Measurements from ENCODE around the gene TSPAN8. TPM values are rescaled to one million over a fixed set of nuclear protein-coding genes. Genes with fewer than 3 reads are reported as not detected.
"Not testable (repeated sequence)": the region's sequence is repeated elsewhere in the genome, so short reads cannot be mapped to it uniquely, and the experiment has no call there.

The TSPAN8 gene
- total RNA-seq, 1 donor from 2014 or later = not detected

DNA sequence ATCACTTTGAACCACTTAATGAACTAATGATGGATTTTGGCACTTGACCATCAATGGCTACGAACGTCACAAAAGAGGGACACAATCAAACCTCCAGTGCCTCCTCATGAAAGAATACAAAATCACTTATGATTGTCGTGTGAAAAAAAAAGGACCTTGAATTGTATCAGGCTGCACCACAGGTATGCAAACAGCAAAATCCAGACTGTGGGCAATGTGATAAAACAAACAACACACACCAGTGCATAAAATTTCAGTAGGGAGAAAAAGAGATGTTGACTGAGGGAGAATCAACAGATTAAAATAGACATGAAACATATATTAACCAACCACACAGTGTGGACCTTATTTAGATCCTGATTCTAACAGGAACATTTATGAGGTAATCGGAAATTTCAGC lies 2.6 kb downstream of the TSPAN8 start:
- Histone ChIP-seq H2AFZ (ENCODE audit: low read depth, low read length) (no peak overlapping the region), H3K36me3 (ENCODE audit: insufficient read depth, low read length) (no peaks in the 10 kb centered on the region), H3K27me3 (ENCODE audit: insufficient read depth, low read length) (no peaks in the 10 kb centered on the region), H3K79me2 (ENCODE audit: insufficient read depth, low read length) (no peaks in the 10 kb centered on the region), H3K4me1 (ENCODE audit: insufficient read depth, low read length) (no peaks in the 10 kb centered on the region), H3K9me3 (ENCODE audit: insufficient read depth, low read depth, low read length) (no peaks in the 10 kb centered on the region), H3K27ac (ENCODE audit: low read depth, low read length) (no peak overlapping the region), H4K20me1 (ENCODE audit: insufficient read depth, low read length) (no peaks in the 10 kb centered on the region), H3K9ac (ENCODE audit: low read length) (no peak overlapping the region), H3K4me3 (ENCODE audit: insufficient read depth, low read depth, low read length) (no peak overlapping the region), H3K4me2 (ENCODE audit: low read length) (no peak overlapping the region)
- H3K9me3 Mint-ChIP-seq (ENCODE audit: unreplicated experiment) = no peaks in the 10 kb centered on the region
- FAIRE-seq (no peak), DNase-seq (ENCODE audit: low read depth) (no peak)
- H3K4me1 Mint-ChIP-seq (ENCODE audit: low read depth, unreplicated experiment) = peaks cover 2% of the 10 kb centered on the region
- H3K27ac Mint-ChIP-seq (ENCODE audit: unreplicated experiment) = no peak overlapping the region
- TF ChIP-seq CTCF (IDR thresholded peaks at IDR 0.05; ENCODE audit: insufficient read depth, low read depth, low read length) (no peak), EZH2 (IDR thresholded peaks at IDR 0.05; ENCODE audit: insufficient read depth, low read length) (no peak)
- no peaks in the 10 kb centered on the region for H3K36me3 Mint-ChIP-seq (ENCODE audit: low read depth, unreplicated experiment)
- H3K4me3 Mint-ChIP-seq (ENCODE audit: unreplicated experiment) = no peak overlapping the region
- no peaks in the 10 kb centered on the region for H3K27me3 Mint-ChIP-seq (ENCODE audit: low read depth, unreplicated experiment)

DNA sequence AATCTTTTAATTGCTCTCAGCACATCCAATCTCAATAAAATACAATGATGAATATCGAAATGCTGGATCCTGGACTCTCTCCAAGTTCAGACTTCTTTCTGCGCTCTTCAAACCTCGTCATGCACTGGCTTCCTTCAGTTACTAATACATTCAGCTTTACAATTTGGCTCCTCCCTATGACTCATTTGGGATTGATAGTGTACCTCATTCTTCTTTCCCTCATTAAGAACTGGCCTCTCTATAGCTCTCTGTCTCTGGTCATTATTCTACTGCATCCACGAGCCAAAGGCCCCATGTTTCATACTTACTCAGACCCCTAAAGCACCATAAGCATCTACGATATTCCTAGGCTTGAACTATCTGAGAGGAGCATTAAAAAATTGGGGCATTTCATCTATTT lies 4.9 kb downstream of the TSPAN8 start:
- Mint-ChIP-seq H3K36me3 (ENCODE audit: low read depth, unreplicated experiment) (no peaks in the 10 kb centered on the region), H3K27ac (ENCODE audit: unreplicated experiment) (no peak overlapping the region), H3K27me3 (ENCODE audit: low read depth, unreplicated experiment) (no peaks in the 10 kb centered on the region), H3K9me3 (ENCODE audit: unreplicated experiment) (peaks cover 1% of the 10 kb centered on the region), H3K4me1 (ENCODE audit: low read depth, unreplicated experiment) (no peaks in the 10 kb centered on the region), H3K4me3 (ENCODE audit: unreplicated experiment) (no peak overlapping the region)
- no peak overlapping the region for H3K27ac ChIP-seq (ENCODE audit: low read depth, low read length)
- no peaks in the 10 kb centered on the region for H3K9me3 ChIP-seq (ENCODE audit: insufficient read depth, low read depth, low read length)
- H3K79me2 ChIP-seq (ENCODE audit: insufficient read depth, low read length) = no peaks in the 10 kb centered on the region
- no peak for FAIRE-seq
- TF ChIP-seq CTCF (IDR thresholded peaks at IDR 0.05; ENCODE audit: insufficient read depth, low read depth, low read length) (no peak), EZH2 (IDR thresholded peaks at IDR 0.05; ENCODE audit: insufficient read depth, low read length) (no peak)
- DNase-seq (ENCODE audit: low read depth) = peak; percentile 21
- H4K20me1 ChIP-seq (ENCODE audit: insufficient read depth, low read length) = no peaks in the 10 kb centered on the region
- H3K4me1 ChIP-seq (ENCODE audit: insufficient read depth, low read length) = no peaks in the 10 kb centered on the region
- no peaks in the 10 kb centered on the region for H3K36me3 ChIP-seq (ENCODE audit: insufficient read depth, low read length)
- H3K9ac ChIP-seq (ENCODE audit: low read length) = no peak overlapping the region
- no peak overlapping the region for H3K4me2 ChIP-seq (ENCODE audit: low read length)
- H3K27me3 ChIP-seq (ENCODE audit: insufficient read depth, low read length) = no peaks in the 10 kb centered on the region
- no peak overlapping the region for H2AFZ ChIP-seq (ENCODE audit: low read depth, low read length)
- no peak overlapping the region for H3K4me3 ChIP-seq (ENCODE audit: insufficient read depth, low read depth, low read length)

GRCh38 chr12:71150041-71150440 lies 7.8 kb downstream of the TSPAN8 start:
- not testable (repeated sequence) for H3K9ac ChIP-seq (ENCODE audit: low read length); H3K9me3 ChIP-seq (ENCODE audit: insufficient read depth, low read depth, low read length); H3K79me2 ChIP-seq (ENCODE audit: insufficient read depth, low read length); H4K20me1 ChIP-seq (ENCODE audit: insufficient read depth, low read length); H3K27ac ChIP-seq (ENCODE audit: low read depth, low read length); H3K4me3 Mint-ChIP-seq (ENCODE audit: unreplicated experiment); FAIRE-seq; H3K4me1 ChIP-seq (ENCODE audit: insufficient read depth, low read length); H3K27me3 Mint-ChIP-seq (ENCODE audit: low read depth, unreplicated experiment); H3K36me3 ChIP-seq (ENCODE audit: insufficient read depth, low read length); H3K36me3 Mint-ChIP-seq (ENCODE audit: low read depth, unreplicated experiment); H3K9me3 Mint-ChIP-seq (ENCODE audit: unreplicated experiment); DNase-seq (ENCODE audit: low read depth); H3K27ac Mint-ChIP-seq (ENCODE audit: unreplicated experiment); H3K4me1 Mint-ChIP-seq (ENCODE audit: low read depth, unreplicated experiment); H3K4me2 ChIP-seq (ENCODE audit: low read length); H3K4me3 ChIP-seq (ENCODE audit: insufficient read depth, low read depth, low read length); H3K27me3 ChIP-seq (ENCODE audit: insufficient read depth, low read length); H2AFZ ChIP-seq (ENCODE audit: low read depth, low read length)

All from astrocyte (in vitro differentiated cells and primary cell).